ENCODE data around the gene REG4.

- no peak for TF ChIP-seq CTCF (IDR thresholded peaks at IDR 0.05; ENCODE audit: low read depth, low read length)
- no peak for TF ChIP-seq EZH2phosphoT487 (IDR thresholded peaks at IDR 0.05; ENCODE audit: low read depth)
Observed at GRCh38 chr1:119815928-119816327, 4.7 kb upstream of the REG4 start.

All from OCI-LY3 (cell line).